IPS-20b (cell line): ENCODE results near the gene AGAP1.
"Not testable (repeated sequence)": the region's sequence is repeated elsewhere in the genome, so short reads cannot be mapped to it uniquely, and the experiment has no call there.

Experiments
- H3K27ac ChIP-seq: one replicate; pipeline ENCODE4 v1.5.1; 2013; ENCODE audit warnings: low read length
- H3K27me3 ChIP-seq: 2 replicates; pipeline ENCODE4 v1.6.1; 2013; ENCODE audit warnings: mild to moderate bottlenecking, low read length, inconsistent platforms; ENCODE audit not compliant: insufficient read depth
- H3K36me3 ChIP-seq: 2 replicates; pipeline ENCODE4 v1.6.1; 2013; ENCODE audit warnings: low read depth, mild to moderate bottlenecking, inconsistent platforms, low read length, moderate library complexity; ENCODE audit not compliant: insufficient read depth
- H3K4me1 ChIP-seq: 2 replicates; pipeline ENCODE4 v1.6.1; 2013; ENCODE audit warnings: mild to moderate bottlenecking, control low read depth, inconsistent platforms, low read length, moderate library complexity; ENCODE audit not compliant: insufficient read depth
- H3K4me3 ChIP-seq: 2 replicates; pipeline ENCODE4 v1.5.1; 2013; ENCODE audit warnings: mild to moderate bottlenecking, low read length, inconsistent platforms
- H3K9ac ChIP-seq: 2 replicates; pipeline ENCODE4 v1.6.1; 2013; ENCODE audit warnings: low read depth, mild to moderate bottlenecking, inconsistent platforms, low read length, moderate library complexity
- H3K9me3 ChIP-seq: 2 replicates; pipeline ENCODE4 v1.6.1; 2013; ENCODE audit warnings: mild to moderate bottlenecking, low read depth, low read length, inconsistent platforms; ENCODE audit not compliant: insufficient read depth

Gene AGAP1

GRCh38 chr2:236082061-236082460 is 588.2 kb downstream of the AGAP1 start:
- Histone ChIP-seq H3K9me3 (no peaks in the 10 kb centered on the region), H3K36me3 (no peaks in the 10 kb centered on the region), H3K9ac (no peak overlapping the region), H3K27ac (no peak overlapping the region), H3K27me3 (no peaks in the 10 kb centered on the region), H3K4me3 (no peak overlapping the region), H3K4me1 (peaks cover 34% of the 10 kb centered on the region)

GRCh38 chr2:236083934-236084333 is 590.1 kb downstream of the AGAP1 start:
- no peak overlapping the region for H3K27ac ChIP-seq
- no peaks in the 10 kb centered on the region for H3K9me3 ChIP-seq
- H3K9ac ChIP-seq = no peak overlapping the region
- no peak overlapping the region for H3K4me3 ChIP-seq
- H3K4me1 ChIP-seq = peaks cover 48% of the 10 kb centered on the region
- peaks cover 9% of the 10 kb centered on the region for H3K27me3 ChIP-seq
- no peaks in the 10 kb centered on the region for H3K36me3 ChIP-seq

GRCh38 chr2:236085211-236085610 is 591.4 kb downstream of the AGAP1 start:
- H3K27me3 ChIP-seq = peaks cover 9% of the 10 kb centered on the region
- H3K4me3 ChIP-seq = no peak overlapping the region
- peaks cover 48% of the 10 kb centered on the region for H3K4me1 ChIP-seq
- peak overlapping the region; percentile 60; the same call in 1 of the 2 replicates for H3K9ac ChIP-seq
- H3K27ac ChIP-seq = peak overlapping the region; percentile 60
- no peaks in the 10 kb centered on the region for H3K9me3 ChIP-seq
- no peaks in the 10 kb centered on the region for H3K36me3 ChIP-seq

GRCh38 chr2:236085647-236086046 is 591.8 kb downstream of the AGAP1 start:
- Histone ChIP-seq H3K4me1 (peaks cover 48% of the 10 kb centered on the region), H3K4me3 (peak overlapping the region; percentile 41; the same call in 1 of the 2 replicates), H3K27ac (peak overlapping the region; percentile 60)

GRCh38 chr2:236086403-236086970 is 592.6 kb downstream of the AGAP1 start:
- Histone ChIP-seq H3K9me3 (no peaks in the 10 kb centered on the region), H3K4me3 (peak overlapping the region; percentile 41; the same call in 1 of the 2 replicates), H3K27me3 (peaks cover 9% of the 10 kb centered on the region), H3K27ac (peak overlapping the region; percentile 60), H3K4me1 (peaks cover 48% of the 10 kb centered on the region), H3K9ac (peak overlapping the region; percentile 60; the same call in 1 of the 2 replicates), H3K36me3 (no peaks in the 10 kb centered on the region)

More at GRCh38 chr2:236085647-236086046, 591.8 kb downstream of the AGAP1 start:
- Histone ChIP-seq H3K27me3 (peaks cover 9% of the 10 kb centered on the region), H3K36me3 (no peaks in the 10 kb centered on the region), H3K9ac (peak overlapping the region; percentile 60; the same call in 1 of the 2 replicates), H3K9me3 (no peaks in the 10 kb centered on the region)

- peaks cover 44% of the 10 kb centered on the region for H3K4me1 ChIP-seq
- no peaks in the 10 kb centered on the region for H3K36me3 ChIP-seq
- H3K9ac ChIP-seq = peak overlapping the region; percentile 60; the same call in 1 of the 2 replicates
- no peaks in the 10 kb centered on the region for H3K9me3 ChIP-seq
- H3K4me3 ChIP-seq = peak overlapping the region; percentile 41; the same call in 1 of the 2 replicates
- peaks cover 9% of the 10 kb centered on the region for H3K27me3 ChIP-seq
- peak overlapping the region; percentile 23 for H3K27ac ChIP-seq
Measured at GRCh38 chr2:236086971-236087465, 593.2 kb downstream of the AGAP1 start.

GRCh38 chr2:236088368-236089057 is 594.7 kb downstream of the AGAP1 start:
- Histone ChIP-seq H3K36me3 (no peaks in the 10 kb centered on the region), H3K27ac (no peak overlapping the region), H3K9me3 (no peaks in the 10 kb centered on the region), H3K4me1 (peaks cover 41% of the 10 kb centered on the region), H3K27me3 (peaks cover 9% of the 10 kb centered on the region), H3K9ac (no peak overlapping the region), H3K4me3 (no peak overlapping the region)

- no peaks in the 10 kb centered on the region for H3K9me3 ChIP-seq
- peaks cover 9% of the 10 kb centered on the region for H3K27me3 ChIP-seq
- peaks cover 32% of the 10 kb centered on the region for H3K4me1 ChIP-seq
- H3K27ac ChIP-seq = no peak overlapping the region
- no peaks in the 10 kb centered on the region for H3K36me3 ChIP-seq
- no peak overlapping the region for H3K4me3 ChIP-seq
- H3K9ac ChIP-seq = no peak overlapping the region
Measured at GRCh38 chr2:236089271-236090026, 595.6 kb downstream of the AGAP1 start.

- Histone ChIP-seq H3K9me3 (no peaks in the 10 kb centered on the region), H3K27me3 (peaks cover 9% of the 10 kb centered on the region), H3K36me3 (no peaks in the 10 kb centered on the region), H3K4me1 (peaks cover 32% of the 10 kb centered on the region), H3K9ac (no peak overlapping the region), H3K27ac (no peak overlapping the region), H3K4me3 (no peak overlapping the region)
Measured at GRCh38 chr2:236090027-236090382, 596.2 kb downstream of the AGAP1 start.

- peaks cover 25% of the 10 kb centered on the region for H3K4me1 ChIP-seq
- not testable (repeated sequence) for H3K9me3 ChIP-seq, H3K36me3 ChIP-seq, H3K27me3 ChIP-seq, H3K27ac ChIP-seq, H3K4me3 ChIP-seq, H3K9ac ChIP-seq
Measured at GRCh38 chr2:236090826-236091225, 597.0 kb downstream of the AGAP1 start.

- Histone ChIP-seq H3K9me3 (no peaks in the 10 kb centered on the region), H3K4me3 (no peak overlapping the region), H3K9ac (no peak overlapping the region), H3K36me3 (no peaks in the 10 kb centered on the region), H3K4me1 (peaks cover 11% of the 10 kb centered on the region), H3K27ac (no peak overlapping the region), H3K27me3 (peaks cover 7% of the 10 kb centered on the region)
Measured at GRCh38 chr2:236092714-236093113, 598.9 kb downstream of the AGAP1 start.
